GM18511 (cell line): ENCODE measurements around the gene KCNQ2.

Experiments used
- ATAC-seq: cut with Tn5 transposase; IDR thresholded peaks from one replicate; pipeline ENCODE4 v1.9.1; 2021; ENCODE audit warnings: mild to moderate bottlenecking, moderate library complexity; ENCODE audit not compliant: unreplicated experiment

Gene KCNQ2

DNA sequence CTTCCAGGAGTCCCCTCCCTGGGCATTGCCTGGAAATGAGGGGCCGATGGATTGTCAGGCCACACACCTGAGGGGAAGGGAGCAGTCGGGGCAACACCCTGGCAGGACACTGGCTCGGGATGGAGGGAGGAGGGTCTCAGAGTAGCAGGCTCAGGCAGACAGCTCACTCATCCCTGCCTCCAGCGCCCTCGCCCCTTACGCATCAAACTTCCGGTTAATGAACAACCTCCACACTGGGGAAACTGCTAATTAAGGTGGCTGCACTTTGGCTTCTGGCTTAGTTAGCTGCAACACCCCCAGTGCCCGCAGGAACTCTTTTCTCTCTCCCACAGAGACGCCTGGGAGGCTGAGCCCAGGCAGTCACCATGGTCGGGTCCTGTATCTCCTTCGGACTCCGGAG is 98.0 kb downstream of the KCNQ2 start:
- no peak for ATAC-seq

DNA sequence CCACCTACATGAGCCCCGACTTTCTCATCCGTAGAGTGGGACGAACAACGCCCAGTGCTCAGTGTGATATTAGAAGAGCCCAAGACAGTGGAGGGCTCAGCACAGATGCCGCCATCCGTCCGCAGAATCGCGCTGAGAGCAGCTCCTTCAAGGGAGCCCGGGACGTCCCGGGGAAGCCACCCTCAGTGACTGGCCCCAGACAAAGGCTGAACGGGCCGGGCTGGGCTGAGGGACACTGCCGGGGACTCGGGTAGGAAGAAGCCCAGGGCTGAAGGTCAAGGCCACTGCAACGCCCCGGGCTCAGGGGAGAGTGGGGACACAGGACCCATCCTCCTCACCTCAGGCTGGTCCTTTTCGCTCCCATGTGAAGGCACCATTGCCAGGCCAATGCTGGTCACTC is 98.5 kb downstream of the KCNQ2 start:
- no peak for ATAC-seq

DNA sequence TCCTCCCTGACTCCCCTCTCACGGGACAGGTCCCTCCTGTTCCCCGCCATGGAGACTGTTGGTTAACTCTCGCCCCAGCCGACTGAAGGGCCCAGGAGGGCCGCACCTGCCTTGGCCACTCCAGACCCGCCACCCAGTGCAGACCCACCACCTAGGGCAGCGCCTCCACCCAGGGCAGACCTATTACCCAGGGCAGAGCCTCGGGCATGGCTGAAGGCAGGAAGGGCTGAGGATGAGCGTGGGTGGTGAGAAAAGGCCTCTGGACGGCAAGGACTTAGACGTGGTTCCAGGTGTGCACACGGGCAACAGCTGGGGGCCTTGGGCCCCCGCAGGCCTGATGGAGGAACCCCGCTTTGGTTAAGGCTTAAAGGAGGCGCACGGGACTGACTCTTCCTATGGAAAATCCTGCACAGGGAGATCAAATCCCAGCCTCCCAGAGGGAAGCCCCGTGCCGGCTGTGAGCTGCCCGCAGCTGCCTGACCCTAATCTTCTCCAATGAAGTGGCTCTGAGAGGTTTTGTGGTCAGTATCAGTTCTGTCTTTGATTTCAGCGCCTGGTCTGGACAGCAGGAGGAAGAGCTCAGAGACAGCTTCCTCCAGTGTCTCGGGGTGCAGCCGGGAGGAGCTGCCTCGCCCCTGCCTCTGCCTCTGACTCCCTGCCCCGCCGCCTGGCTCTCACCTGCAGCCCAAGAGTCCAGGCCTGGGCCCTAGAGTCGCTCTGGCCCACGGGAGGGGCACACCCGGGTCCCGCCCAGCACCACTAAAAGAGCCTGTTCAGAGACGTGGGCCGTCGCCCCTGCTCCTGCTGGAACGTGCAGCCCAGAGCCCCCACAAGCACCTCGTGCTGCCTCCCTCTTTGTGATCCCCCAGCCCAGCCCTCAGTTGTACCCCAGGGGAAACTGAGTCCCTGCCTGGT is 99.2 kb downstream of the KCNQ2 start:
- no peak for ATAC-seq

GRCh38 chr20:63371291-63371865 is 101.1 kb downstream of the KCNQ2 start:
- no peak for ATAC-seq

DNA sequence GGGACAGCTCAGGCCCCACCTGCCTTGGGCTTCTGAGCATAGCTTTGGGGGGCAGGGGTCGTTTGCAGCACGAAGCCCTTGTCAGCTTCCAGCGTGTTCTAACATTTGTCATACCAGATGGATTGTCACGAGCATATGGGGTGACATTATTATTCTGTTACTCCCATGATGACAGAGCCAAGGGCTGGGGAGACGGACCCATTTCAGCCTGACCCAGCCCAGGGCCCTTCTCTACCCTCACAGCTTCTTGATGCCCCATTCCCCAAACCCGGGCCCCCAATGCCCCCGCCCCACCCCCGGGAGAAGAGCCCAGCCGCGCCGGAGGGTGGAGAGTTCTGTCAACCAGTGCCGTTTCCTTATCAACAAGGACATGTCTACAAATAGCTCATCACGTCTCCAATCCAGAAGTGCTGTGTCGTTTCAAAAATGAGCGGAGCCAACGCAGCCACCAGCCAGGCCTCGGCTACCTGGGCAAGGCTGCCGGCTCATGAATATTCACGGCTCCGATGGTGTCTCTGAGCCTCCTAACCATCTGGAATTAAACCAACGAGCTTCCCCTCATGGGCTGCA is 101.8 kb downstream of the KCNQ2 start:
- ATAC-seq: no peak

DNA sequence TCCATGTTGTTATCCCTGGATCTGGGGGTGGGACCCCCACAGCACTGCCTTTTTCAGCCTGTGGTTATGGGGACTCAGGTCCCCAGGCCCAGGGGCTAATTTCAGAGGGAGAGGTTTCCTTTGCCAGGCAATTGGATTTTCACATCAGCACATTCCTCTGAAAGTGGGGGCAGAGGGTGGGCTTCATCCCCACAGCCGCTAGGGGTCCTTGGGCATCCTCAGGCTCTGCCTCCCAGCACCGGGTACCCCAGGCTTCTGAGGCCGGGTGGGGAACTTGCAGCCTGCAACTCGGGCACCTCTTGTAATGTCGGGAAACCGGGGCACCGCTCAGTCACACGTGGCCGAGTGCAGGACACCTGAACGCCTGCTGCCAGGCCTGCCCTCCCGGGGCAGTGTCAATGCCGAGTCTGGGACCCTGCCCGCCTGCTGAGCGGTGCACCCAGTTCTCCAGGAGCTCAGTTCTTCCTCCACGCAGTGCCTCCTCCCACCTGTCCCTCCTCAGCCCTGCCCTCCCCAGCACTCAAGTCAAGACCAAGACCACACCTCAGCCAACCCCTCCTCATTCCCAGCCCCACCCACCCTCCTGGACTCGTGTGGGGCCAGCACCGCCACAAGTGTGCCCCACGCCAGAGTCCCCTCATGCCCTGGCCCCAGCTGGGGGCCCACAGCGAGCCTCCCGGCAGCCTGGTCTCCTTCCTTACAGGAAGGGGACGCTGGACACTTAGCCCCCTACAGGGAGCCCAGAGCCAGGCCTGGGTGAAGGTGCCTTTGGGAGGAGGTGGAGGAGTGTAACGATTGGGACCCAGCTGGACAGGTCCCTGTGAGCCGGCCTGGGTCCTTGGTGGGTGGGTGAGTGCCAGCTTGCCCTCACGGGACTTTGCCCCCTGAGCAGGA is 102.5 kb downstream of the KCNQ2 start:
- no peak for ATAC-seq

DNA sequence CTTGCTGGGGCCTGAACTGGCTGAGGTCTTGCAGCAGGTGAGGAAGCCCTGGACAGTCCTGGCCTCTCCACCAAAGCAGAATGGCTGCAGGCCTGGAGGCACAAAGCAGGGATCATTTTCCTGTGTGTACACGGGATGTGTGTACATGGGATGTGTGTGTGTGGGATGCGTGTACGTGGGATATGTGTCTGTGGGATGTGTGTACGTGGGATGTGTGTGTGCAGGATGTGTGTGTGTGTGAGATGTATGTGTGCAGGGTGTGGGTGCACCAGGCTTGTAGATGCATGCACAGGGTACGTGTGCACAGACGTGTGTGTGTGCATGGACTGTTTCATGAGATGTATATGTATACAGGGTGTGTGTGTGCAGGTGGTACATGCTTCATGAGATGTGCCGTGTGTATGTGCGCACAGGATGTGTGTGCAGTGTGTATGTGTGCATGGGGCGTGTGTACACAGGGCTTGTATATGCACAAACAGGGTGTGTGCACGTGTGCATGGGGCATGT is 103.4 kb downstream of the KCNQ2 start:
- no peak for ATAC-seq

- ATAC-seq: no peak
Measured at GRCh38 chr20:63368151-63368550, 104.3 kb downstream of the KCNQ2 start.

DNA sequence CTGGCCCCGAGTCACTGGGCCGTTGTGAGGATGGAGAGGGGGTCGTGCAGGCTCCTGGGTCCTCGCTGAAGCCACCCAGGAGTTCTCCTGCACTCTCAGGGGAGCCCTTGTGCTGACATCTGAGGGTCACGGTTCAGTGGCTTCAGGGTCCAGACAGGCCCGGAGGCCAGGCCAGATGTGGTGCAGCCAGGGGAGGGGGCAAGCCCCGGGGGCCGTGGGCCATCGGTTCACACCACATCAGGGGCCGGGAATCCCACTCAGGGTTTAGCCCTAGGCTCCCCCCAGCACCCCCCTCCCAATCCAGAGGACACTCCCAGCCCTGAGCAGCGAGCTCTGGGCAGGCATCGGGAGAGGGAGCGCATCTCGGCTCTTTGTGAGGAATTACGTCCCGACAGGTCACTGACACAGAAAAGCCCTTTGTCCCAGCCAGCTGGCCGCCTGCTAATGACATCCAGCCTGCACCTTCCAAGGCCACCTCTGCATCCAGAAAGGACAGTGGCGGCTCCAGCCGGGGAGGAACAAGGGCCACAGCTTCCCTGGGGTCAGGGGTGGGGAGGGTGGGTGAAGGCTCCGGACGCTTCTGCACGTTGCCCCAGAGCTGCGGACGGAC is 104.9 kb downstream of the KCNQ2 start:
- no peak for ATAC-seq

- no peak for ATAC-seq
Measured at GRCh38 chr20:63366390-63367365, 105.8 kb downstream of the KCNQ2 start.

GRCh38 chr20:63365601-63366389 is 106.7 kb downstream of the KCNQ2 start:
- ATAC-seq: no peak

- no peak for ATAC-seq
Measured at GRCh38 chr20:63364801-63365585, 107.5 kb downstream of the KCNQ2 start.

DNA sequence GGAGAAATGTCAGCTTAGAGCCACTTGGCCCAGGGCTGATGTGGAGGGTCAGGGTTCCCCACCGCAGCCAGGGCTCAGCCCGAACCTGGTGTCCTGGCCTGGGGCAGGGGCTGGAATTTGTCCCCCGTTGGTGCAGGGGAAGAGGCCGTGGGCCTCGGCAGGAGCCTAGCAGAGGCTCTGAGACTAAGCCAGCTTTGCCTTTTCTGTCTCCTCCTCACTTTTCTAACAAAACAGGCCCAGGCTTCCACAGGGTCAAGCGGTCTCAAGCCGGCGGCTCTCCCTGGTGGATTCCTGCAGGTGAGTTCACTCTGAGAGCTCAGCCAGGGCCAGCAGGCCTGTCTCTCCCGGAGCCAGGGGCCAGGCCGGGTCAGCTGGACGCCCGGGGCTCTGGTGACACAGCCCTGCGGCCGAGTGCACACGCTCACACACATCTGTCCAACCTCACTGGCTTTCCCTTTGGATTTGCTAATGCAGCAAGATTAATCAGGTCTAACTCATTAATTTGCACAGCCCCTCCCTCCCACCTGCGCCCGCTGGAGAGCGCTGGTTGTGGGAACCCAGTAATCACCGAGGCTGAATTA is 108.4 kb downstream of the KCNQ2 start:
- ATAC-seq: no peak

GRCh38 chr20:63363013-63363957 is 109.2 kb downstream of the KCNQ2 start:
- no peak for ATAC-seq

DNA sequence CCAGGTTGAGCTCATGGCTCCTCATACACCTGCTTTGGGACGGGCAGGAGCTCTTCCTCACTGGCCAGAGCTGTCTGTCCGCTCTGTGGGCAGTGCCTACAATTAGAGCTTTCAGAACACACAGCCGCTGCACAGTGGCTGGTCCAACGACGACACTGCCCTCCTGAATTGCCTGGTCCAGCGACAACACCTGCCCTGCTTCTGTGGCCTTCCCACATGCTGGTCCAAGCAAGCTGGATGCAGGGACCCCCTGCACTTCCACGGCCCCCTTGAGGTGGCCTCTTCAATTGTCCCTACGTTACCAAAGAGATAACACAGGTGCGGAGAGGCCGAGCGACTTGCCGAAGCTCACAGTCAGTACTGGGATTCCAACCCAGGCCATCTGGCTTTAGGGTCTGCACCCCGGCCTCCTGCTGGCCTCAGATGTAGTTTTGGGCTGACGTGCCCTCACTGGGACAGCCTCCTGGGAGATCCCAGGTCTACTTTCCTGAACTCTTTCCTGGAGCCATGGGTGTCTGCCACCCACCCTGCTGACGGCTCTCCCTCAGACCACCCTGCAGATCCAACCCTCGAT is 109.9 kb downstream of the KCNQ2 start:
- ATAC-seq: no peak
